Measurements from ENCODE around the gene ARFIP2.

Gene ARFIP2, protein sequence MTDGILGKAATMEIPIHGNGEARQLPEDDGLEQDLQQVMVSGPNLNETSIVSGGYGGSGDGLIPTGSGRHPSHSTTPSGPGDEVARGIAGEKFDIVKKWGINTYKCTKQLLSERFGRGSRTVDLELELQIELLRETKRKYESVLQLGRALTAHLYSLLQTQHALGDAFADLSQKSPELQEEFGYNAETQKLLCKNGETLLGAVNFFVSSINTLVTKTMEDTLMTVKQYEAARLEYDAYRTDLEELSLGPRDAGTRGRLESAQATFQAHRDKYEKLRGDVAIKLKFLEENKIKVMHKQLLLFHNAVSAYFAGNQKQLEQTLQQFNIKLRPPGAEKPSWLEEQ

DNA sequence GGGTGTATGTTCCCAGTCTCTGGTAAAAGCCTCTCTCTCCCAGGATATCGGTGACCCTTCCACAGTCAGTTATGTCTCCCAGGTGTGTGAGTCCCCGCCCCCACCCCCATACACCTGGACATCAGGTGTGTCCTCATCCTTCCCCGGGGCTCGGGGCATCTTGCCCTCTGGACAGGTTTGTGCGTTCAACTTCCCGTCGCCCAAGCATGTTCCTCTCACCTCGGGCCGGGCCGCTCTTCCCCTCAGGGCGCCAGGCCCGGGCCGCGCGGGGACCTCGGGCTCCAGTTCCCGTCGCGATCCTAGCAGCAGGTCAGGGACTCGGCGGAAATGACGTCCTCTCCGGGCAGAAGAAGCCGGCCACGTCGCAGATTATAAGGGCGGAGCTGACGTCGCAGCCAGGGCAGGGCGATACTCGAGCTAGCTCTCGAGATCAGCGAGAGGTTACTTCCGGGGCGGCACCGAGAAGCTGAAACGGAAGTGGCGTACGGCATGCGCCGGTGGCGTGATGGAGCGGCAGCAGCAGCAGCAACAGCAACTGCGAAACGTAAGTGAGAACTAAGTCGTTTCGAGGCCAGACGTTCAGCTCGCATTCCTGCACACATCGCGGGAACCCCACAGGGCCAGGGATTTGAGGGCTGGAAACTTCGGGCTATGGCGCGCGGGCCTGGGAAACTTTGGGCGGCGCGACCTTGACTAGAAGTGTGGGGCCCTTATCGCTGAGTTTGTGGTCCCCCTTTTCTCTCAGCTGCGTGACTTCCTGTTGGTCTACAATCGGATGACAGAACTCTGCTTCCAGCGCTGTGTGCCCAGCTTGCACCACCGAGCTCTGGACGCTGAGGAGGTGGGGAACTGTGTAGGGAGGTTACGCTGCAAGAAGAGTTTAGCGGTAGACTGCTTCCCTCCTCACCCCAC, at the start of gene ARFIP2, which contains the start of gene TIMM10B:
Gene ARFIP2, minus strand, starts transcription at position 320 of the 912 bp plus-strand sequence. CDS start 910 bp downstream, outside the sequence.
Gene TIMM10B, plus strand, starts transcription at position 490 of the 912 bp plus-strand sequence. Its CDS starts 16 bp downstream, at position 506.
- Histone ChIP-seq H3K4me1 (ENCODE audit: low read length) (peaks cover 15% of the 10 kb centered on the region), H3K9me3 (ENCODE audit: insufficient read depth, low read length) (no peaks in the 10 kb centered on the region), H3K27me3 (ENCODE audit: low read depth, low read length) (no peaks in the 10 kb centered on the region), H3K4me2 (ENCODE audit: low read length) (peak within 1 kb of the TSS; percentile 99), H3K4me3 (ENCODE audit: low read length) (peak within 1 kb of the TSS; percentile 95), H4K20me1 (ENCODE audit: insufficient read depth, low read length) (no peaks in the 10 kb centered on the region), H3K36me3 (replicated peaks; ENCODE audit: low read depth, low read length) (peaks cover 68% of the 10 kb centered on the region), H3K79me2 (ENCODE audit: low read length) (peaks cover 48% of the 10 kb centered on the region), H2AFZ (ENCODE audit: low read depth, low read length) (peak within 1 kb of the TSS; percentile 66; the same call in 1 of the 2 replicates), H3K9ac (ENCODE audit: low read length) (peak within 1 kb of the TSS; percentile 97), H3K27ac (ENCODE audit: low read length) (peak within 1 kb of the TSS; percentile 72)
- TF ChIP-seq CTCF (IDR thresholded peaks at IDR 0.05; ENCODE audit: low read depth, low read length) = no peak

DNA sequence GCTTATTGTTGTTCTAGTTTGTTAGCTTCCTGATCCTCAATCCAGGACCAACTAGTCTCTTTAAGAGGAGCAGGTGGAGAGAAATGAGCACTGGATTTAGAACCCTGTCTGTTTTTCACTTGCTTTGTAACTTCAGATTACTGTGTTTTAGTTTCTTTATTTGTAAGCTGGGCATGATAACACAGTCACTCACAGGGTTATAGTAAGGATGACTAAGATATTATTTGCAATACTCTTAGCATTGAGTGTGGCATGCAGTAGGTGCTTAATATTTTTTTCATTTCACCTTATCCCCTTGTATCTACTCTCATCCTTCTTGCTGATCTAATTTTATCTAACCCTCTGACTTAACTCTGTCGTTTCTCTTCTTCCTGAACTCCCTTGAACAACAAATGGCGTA, 49.7 kb upstream of the ARFIP2 start:
- H3K9ac ChIP-seq (ENCODE audit: low read length) = no peak overlapping the region
- H3K36me3 ChIP-seq (replicated peaks; ENCODE audit: low read depth, low read length) = peaks cover 4% of the 10 kb centered on the region
- H3K4me3 ChIP-seq (ENCODE audit: low read length) = no peak overlapping the region
- H3K4me1 ChIP-seq (ENCODE audit: low read length) = peaks cover 11% of the 10 kb centered on the region
- TF ChIP-seq EZH2phosphoT487 (IDR thresholded peaks at IDR 0.05; ENCODE audit: low read depth) (no peak), CTCF (IDR thresholded peaks at IDR 0.05; ENCODE audit: low read depth, low read length) (no peak)
- no peaks in the 10 kb centered on the region for H3K9me3 ChIP-seq (ENCODE audit: insufficient read depth, low read length)
- H4K20me1 ChIP-seq (ENCODE audit: insufficient read depth, low read length) = no peaks in the 10 kb centered on the region
- H3K79me2 ChIP-seq (ENCODE audit: low read length) = no peaks in the 10 kb centered on the region
- H3K27me3 ChIP-seq (ENCODE audit: low read depth, low read length) = no peaks in the 10 kb centered on the region
- H3K27ac ChIP-seq (ENCODE audit: low read length) = no peak overlapping the region
- H2AFZ ChIP-seq (ENCODE audit: low read depth, low read length) = no peak overlapping the region
- no peak overlapping the region for H3K4me2 ChIP-seq (ENCODE audit: low read length)

DNA sequence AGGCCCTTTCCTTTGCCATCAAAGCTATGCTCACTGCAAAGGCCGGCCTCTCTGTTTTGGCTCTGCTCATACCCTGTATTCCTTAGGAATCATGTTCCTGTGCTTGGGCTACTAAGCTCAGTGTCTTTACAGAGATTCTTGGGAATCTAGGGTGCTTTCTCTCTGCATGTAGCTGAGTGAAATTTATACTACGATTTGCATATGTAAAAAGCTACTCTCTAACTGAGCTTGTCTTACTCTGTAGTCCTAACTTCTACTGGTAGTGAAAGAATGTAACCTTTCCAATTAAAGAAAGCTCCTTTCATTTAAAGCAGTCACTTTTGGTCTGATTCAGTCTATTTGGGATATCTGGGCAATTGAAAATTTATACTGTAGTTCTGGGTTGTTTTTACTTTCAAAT, 48.1 kb upstream of the ARFIP2 start:
- no peak overlapping the region for H3K27ac ChIP-seq (ENCODE audit: low read length)
- no peak for TF ChIP-seq CTCF (IDR thresholded peaks at IDR 0.05; ENCODE audit: low read depth, low read length)
- TF ChIP-seq EZH2phosphoT487 (IDR thresholded peaks at IDR 0.05; ENCODE audit: low read depth) = no peak
- H3K4me1 ChIP-seq (ENCODE audit: low read length) = peaks cover 11% of the 10 kb centered on the region
- no peak overlapping the region for H3K4me3 ChIP-seq (ENCODE audit: low read length)
- H3K27me3 ChIP-seq (ENCODE audit: low read depth, low read length) = no peaks in the 10 kb centered on the region
- no peak overlapping the region for H3K9ac ChIP-seq (ENCODE audit: low read length)
- H3K79me2 ChIP-seq (ENCODE audit: low read length) = no peaks in the 10 kb centered on the region
- no peak overlapping the region for H3K4me2 ChIP-seq (ENCODE audit: low read length)
- no peaks in the 10 kb centered on the region for H4K20me1 ChIP-seq (ENCODE audit: insufficient read depth, low read length)
- H2AFZ ChIP-seq (ENCODE audit: low read depth, low read length) = no peak overlapping the region
- H3K9me3 ChIP-seq (ENCODE audit: insufficient read depth, low read length) = no peaks in the 10 kb centered on the region
- peaks cover 4% of the 10 kb centered on the region for H3K36me3 ChIP-seq (replicated peaks; ENCODE audit: low read depth, low read length)
